CD14-positive monocyte (primary cell): Measurements from ENCODE around the gene NR3C1. TPM values are rescaled to one million over a fixed set of nuclear protein-coding genes. Genes with fewer than 3 reads are reported as not detected.

Experiments
- DNase-seq, 3 donors: peaks; one replicate each; pipeline ENCODE4 v3.0.0-alpha.2; 2011 to 2022
- H2AFZ ChIP-seq: 2 replicates; pipeline ENCODE4 v1.6.0; 2012; ENCODE audit warnings: mild to moderate bottlenecking, low read depth, low read length, inconsistent platforms; ENCODE audit not compliant: insufficient read depth, poor library complexity, severe bottlenecking
- H3K27ac ChIP-seq, 2 donors: 1 replicate in 1 of 2; 2 replicates in 1 of 2; pipeline ENCODE4 v1.5.1; 2012 to 2013; ENCODE audit warnings: low read length in 2 of 2, control low read depth in 1 of 2, inconsistent platforms in 1 of 2, low read depth in 1 of 2, mild to moderate bottlenecking in 1 of 2
- H3K27me3 ChIP-seq, 2 donors: one replicate each; pipeline versions ENCODE4 v1.6.0 to v1.6.1; 2011 to 2013; ENCODE audit warnings: low read length in 2 of 2; ENCODE audit not compliant: control insufficient read depth in 2 of 2, insufficient read depth in 2 of 2
- H3K36me3 ChIP-seq, 2 donors: replicated peaks in 1 of 2; 1 replicate in 1 of 2; 2 replicates in 1 of 2; pipeline versions ENCODE4 v1.5.1 to v1.6.1; 2012 to 2013; ENCODE audit warnings: low read length in 2 of 2, control low read depth in 1 of 2, inconsistent platforms in 1 of 2, mild to moderate bottlenecking in 1 of 2; ENCODE audit not compliant: insufficient read depth in 2 of 2, control insufficient read depth in 1 of 2
- H3K4me1 ChIP-seq, 2 donors: 1 replicate in 1 of 2; 2 replicates in 1 of 2; pipeline versions ENCODE4 v1.5.1 to v1.6.1; 2012 to 2013; ENCODE audit warnings: low read length in 2 of 2, control low read depth in 1 of 2, inconsistent platforms in 1 of 2, mild to moderate bottlenecking in 1 of 2, moderate library complexity in 1 of 2; ENCODE audit not compliant: insufficient read depth in 2 of 2, control insufficient read depth in 1 of 2
- H3K4me2 ChIP-seq: replicated peaks from 2 replicates; pipeline ENCODE3; 2012; ENCODE audit warnings: low read length, moderate library complexity, mild to moderate bottlenecking; ENCODE audit not compliant: poor library complexity, severe bottlenecking; ENCODE audit errors: extremely low read depth
- H3K4me3 ChIP-seq, 3 experiments: fragments of 200-600 bp in 1 of 3; sonication (generic) in 1 of 3; replicated peaks in 1 of 3; 1 replicate in 2 of 3; 2 replicates in 1 of 3; pipeline ENCODE4 v1.5.1; 2011 to 2013; ENCODE audit warnings: low read length in 3 of 3, mild to moderate bottlenecking in 3 of 3, control low read depth in 2 of 3, low read depth in 2 of 3, inconsistent platforms in 1 of 3, moderate library complexity in 1 of 3
- H3K79me2 ChIP-seq: 2 replicates; pipeline ENCODE4 v1.6.0; 2012; ENCODE audit warnings: mild to moderate bottlenecking, control low read depth, inconsistent platforms, low read length, moderate library complexity; ENCODE audit not compliant: insufficient read depth
- H3K9ac ChIP-seq: 2 replicates; pipeline ENCODE4 v1.6.0; 2017; ENCODE audit warnings: low read length, mild to moderate bottlenecking; ENCODE audit not compliant: insufficient read depth, poor library complexity, severe bottlenecking
- H3K9me3 ChIP-seq, 2 donors: replicated peaks in 1 of 2; 1 replicate in 1 of 2; 2 replicates in 1 of 2; pipeline versions ENCODE4 v1.5.1 to v1.6.1; 2012 to 2013; ENCODE audit warnings: low read length in 2 of 2, control low read depth in 1 of 2; ENCODE audit not compliant: control insufficient read depth in 1 of 2, insufficient read depth in 1 of 2
- H4K20me1 ChIP-seq: 2 replicates; pipeline ENCODE4 v1.6.0; 2012; ENCODE audit warnings: mild to moderate bottlenecking, low read length, control low read depth, moderate library complexity; ENCODE audit not compliant: insufficient read depth
- H3K27ac Mint-ChIP-seq, 7 donors: one replicate each; pipeline ENCODE4 v1.8.0; 2020; ENCODE audit warnings: mild to moderate bottlenecking in 7 of 7, mixed read lengths in 7 of 7, moderate library complexity in 6 of 7, inconsistent platforms in 2 of 7
- H3K27me3 Mint-ChIP-seq, 3 donors: one replicate each; pipeline ENCODE4 v1.8.0; 2021 to 2022; ENCODE audit warnings: low read depth in 3 of 3, mild to moderate bottlenecking in 3 of 3, mixed read lengths in 3 of 3, moderate library complexity in 3 of 3, inconsistent platforms in 1 of 3
- H3K36me3 Mint-ChIP-seq, 2 donors: one replicate each; pipeline ENCODE4 v1.8.0; 2020; ENCODE audit warnings: mixed read lengths in 2 of 2, inconsistent platforms in 1 of 2, mild to moderate bottlenecking in 1 of 2
- H3K4me1 Mint-ChIP-seq: one replicate; pipeline ENCODE4 v1.8.0; 2020; ENCODE audit warnings: mild to moderate bottlenecking, mixed read lengths
- H3K4me3 Mint-ChIP-seq, 2 donors: one replicate each; pipeline ENCODE4 v1.8.0; 2020; ENCODE audit warnings: mild to moderate bottlenecking in 2 of 2, mixed read lengths in 2 of 2, moderate library complexity in 1 of 2
- H3K9me3 Mint-ChIP-seq, 7 donors: one replicate each; pipeline ENCODE4 v1.8.0; 2020 to 2022; ENCODE audit warnings: mixed read lengths in 7 of 7, mild to moderate bottlenecking in 6 of 7, moderate library complexity in 6 of 7, inconsistent platforms in 2 of 7
- CTCF ChIP-seq: fragments of 200-600 bp; IDR thresholded peaks from one replicate; pipeline ENCODE4 v1.8.0; 2022; ENCODE audit warnings: antibody characterized with exemption, mild to moderate bottlenecking
- WGBS: methylation state at CpG from one replicate; pipeline ENCODE4 v1.1.5; 2013; ENCODE audit warnings: missing lambda C conversion rate; ENCODE audit not compliant: insufficient coverage; 5-methylcytosine and 5-hydroxymethylcytosine counted together
- intact Hi-C, 2 donors: fragments of 100-400 bp; cut with micrococcal nuclease; formaldehyde crosslinking; loops; one replicate each; pipeline versions ENCODE4 v1.15.0 to v1.15.1; 2023
- polyA plus RNA-seq, 3 donors: library from polyadenylated mRNA; depleted of rRNA in 1 of 3; unstranded in 2 of 3; stranded (reverse) in 1 of 3; fragments of 300-500 nt in 2 of 3; fragments of >200 nt in 1 of 3; fragmentation: Illumina TruSeq in 2 of 3; gene quantifications; 1 replicate in 2 of 3; 2 replicates in 1 of 3; pipeline ENCODE4 v1.2.3, GENCODE V29; 2012 to 2021

Gene NR3C1
- polyA plus RNA-seq, 3 donors, result 25.4 to 82.8 (median 75.1) TPM

DNA sequence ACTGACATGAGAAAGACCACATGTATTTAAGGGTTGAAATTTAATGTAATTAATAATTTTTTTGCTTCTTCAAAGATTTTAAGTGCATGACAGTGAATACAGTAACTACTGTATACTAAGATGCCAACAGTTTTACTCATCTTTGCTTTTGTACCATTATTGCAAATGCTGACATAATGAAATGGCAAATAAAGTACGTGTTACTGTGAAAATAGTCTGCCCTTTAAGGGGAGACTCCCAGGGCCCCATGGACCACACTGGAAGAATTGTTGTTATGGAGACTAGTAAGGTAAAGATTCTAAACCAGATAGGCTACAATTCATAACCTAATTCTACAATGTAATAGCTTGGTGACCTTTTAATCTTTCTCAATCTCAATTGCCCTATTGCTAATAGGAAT, 84.7 kb downstream of the NR3C1 start:
- Mint-ChIP-seq H3K36me3 (peaks cover 12 to 20% of the 10 kb centered on the region in 2 donors), H3K27ac (no peak overlapping the region), H3K4me1 (peaks cover 45% of the 10 kb centered on the region), H3K9me3 (no peaks in the 10 kb centered on the region), H3K27me3 (no peaks in the 10 kb centered on the region), H3K4me3 (no peak overlapping the region)
- TF ChIP-seq CTCF, result no peak
- no peak overlapping the region for H3K4me2 ChIP-seq
- WGBS, result no CpG with 5 or more reads among the region's 1 CpG
- peaks cover 98% of the 10 kb centered on the region for H3K79me2 ChIP-seq
- peaks cover 12 to 16% of the 10 kb centered on the region in 2 donors for H3K4me1 ChIP-seq
- no peak overlapping the region for H3K27ac ChIP-seq
- H2AFZ ChIP-seq, result no peak overlapping the region
- peaks cover 4 to 21% of the 10 kb centered on the region in 2 donors for H3K36me3 ChIP-seq
- no peaks in the 10 kb centered on the region for H3K27me3 ChIP-seq
- H3K9me3 ChIP-seq, result no peaks in the 10 kb centered on the region
- H3K4me3 ChIP-seq, result no peak overlapping the region
- intact Hi-C loops, result no loop called here
- peaks cover 100% of the 10 kb centered on the region for H4K20me1 ChIP-seq
- DNase-seq, result no peak
- H3K9ac ChIP-seq, result no peak overlapping the region

DNA sequence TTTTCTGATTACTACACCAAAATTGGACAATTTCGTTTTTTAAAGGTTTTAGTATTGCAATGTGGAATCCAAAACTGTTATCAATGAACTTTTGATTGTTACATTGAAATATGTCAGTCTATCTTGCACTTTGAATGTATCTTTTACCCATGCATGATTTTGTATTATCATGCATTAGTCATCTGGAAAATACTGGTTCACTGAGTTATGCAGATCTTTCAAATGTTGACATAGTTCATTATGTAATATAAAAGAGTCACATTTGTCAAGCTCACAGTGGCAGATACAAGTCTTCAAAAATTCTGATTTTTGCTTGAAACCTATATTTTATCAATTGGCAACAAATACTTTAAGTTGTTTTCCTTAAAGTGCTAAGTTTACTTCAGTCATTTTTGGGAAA, 85.2 kb downstream of the NR3C1 start:
- Mint-ChIP-seq H3K4me1 (peaks cover 43% of the 10 kb centered on the region), H3K27ac (peak overlapping the region in 1 of 7 donors; percentile 4), H3K4me3 (no peak overlapping the region), H3K27me3 (no peaks in the 10 kb centered on the region), H3K36me3 (peaks cover 15 to 22% of the 10 kb centered on the region in 2 donors), H3K9me3 (no peaks in the 10 kb centered on the region)
- Histone ChIP-seq H2AFZ (no peak overlapping the region), H3K4me3 (no peak overlapping the region), H3K36me3 (peaks cover 7 to 27% of the 10 kb centered on the region in 2 donors), H3K4me1 (peaks cover 12 to 13% of the 10 kb centered on the region in 2 donors), H4K20me1 (peaks cover 100% of the 10 kb centered on the region), H3K9ac (no peak overlapping the region), H3K27ac (no peak overlapping the region), H3K27me3 (no peaks in the 10 kb centered on the region), H3K79me2 (peaks cover 98% of the 10 kb centered on the region), H3K9me3 (no peaks in the 10 kb centered on the region), H3K4me2 (no peak overlapping the region)
- WGBS, result no CpG with 5 or more reads among the region's 1 CpG
- DNase-seq, result peak in 2 of 3 donors; percentile 10 to 46
- intact Hi-C loops, result no loop called here
- no peak for TF ChIP-seq CTCF
